Measurements from ENCODE around the gene VPS72. TPM values are rescaled to one million over a fixed set of nuclear protein-coding genes. Genes with fewer than 3 reads are reported as not detected.
A peak's percentile ranks its signal among the peaks of the same experiment; 100 is the strongest.

The VPS72 gene
- total RNA-seq, 1 donor from 2014 or later: 110 TPM

- Mint-ChIP-seq H3K9me3 (ENCODE audit: low read depth) (no peaks in the 10 kb centered on the region), H3K36me3 (ENCODE audit: insufficient read depth) (peaks cover 16% of the 10 kb centered on the region), H3K27me3 (no peaks in the 10 kb centered on the region), H3K4me1 (ENCODE audit: low read depth) (no peaks in the 10 kb centered on the region), H3K27ac (peak overlapping the region; percentile 65), H3K4me3 (ENCODE audit: low read depth) (no peak overlapping the region)
- no peak for DNase-seq (ENCODE audit: low spot score, unreplicated experiment)
- TF ChIP-seq, protein P1, sequence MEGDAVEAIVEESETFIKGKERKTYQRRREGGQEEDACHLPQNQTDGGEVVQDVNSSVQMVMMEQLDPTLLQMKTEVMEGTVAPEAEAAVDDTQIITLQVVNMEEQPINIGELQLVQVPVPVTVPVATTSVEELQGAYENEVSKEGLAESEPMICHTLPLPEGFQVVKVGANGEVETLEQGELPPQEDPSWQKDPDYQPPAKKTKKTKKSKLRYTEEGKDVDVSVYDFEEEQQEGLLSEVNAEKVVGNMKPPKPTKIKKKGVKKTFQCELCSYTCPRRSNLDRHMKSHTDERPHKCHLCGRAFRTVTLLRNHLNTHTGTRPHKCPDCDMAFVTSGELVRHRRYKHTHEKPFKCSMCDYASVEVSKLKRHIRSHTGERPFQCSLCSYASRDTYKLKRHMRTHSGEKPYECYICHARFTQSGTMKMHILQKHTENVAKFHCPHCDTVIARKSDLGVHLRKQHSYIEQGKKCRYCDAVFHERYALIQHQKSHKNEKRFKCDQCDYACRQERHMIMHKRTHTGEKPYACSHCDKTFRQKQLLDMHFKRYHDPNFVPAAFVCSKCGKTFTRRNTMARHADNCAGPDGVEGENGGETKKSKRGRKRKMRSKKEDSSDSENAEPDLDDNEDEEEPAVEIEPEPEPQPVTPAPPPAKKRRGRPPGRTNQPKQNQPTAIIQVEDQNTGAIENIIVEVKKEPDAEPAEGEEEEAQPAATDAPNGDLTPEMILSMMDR (IDR thresholded peaks at IDR 0.05; ENCODE audit: unreplicated experiment): no peak
These were observed 31.2 kb downstream of the VPS72 start for GRCh38 chr1:151158751-151159251.

GRCh38 chr1:151158326-151158725 is 31.7 kb downstream of the VPS72 start:
- Mint-ChIP-seq H3K4me3 (ENCODE audit: low read depth) (no peak overlapping the region), H3K36me3 (ENCODE audit: insufficient read depth) (peaks cover 16% of the 10 kb centered on the region), H3K4me1 (ENCODE audit: low read depth) (no peaks in the 10 kb centered on the region), H3K27me3 (no peaks in the 10 kb centered on the region), H3K27ac (no peak overlapping the region), H3K9me3 (ENCODE audit: low read depth) (no peaks in the 10 kb centered on the region)
- no peak for DNase-seq (ENCODE audit: low spot score, unreplicated experiment)
- TF ChIP-seq, protein P1 (IDR thresholded peaks at IDR 0.05; ENCODE audit: unreplicated experiment): no peak

DNA sequence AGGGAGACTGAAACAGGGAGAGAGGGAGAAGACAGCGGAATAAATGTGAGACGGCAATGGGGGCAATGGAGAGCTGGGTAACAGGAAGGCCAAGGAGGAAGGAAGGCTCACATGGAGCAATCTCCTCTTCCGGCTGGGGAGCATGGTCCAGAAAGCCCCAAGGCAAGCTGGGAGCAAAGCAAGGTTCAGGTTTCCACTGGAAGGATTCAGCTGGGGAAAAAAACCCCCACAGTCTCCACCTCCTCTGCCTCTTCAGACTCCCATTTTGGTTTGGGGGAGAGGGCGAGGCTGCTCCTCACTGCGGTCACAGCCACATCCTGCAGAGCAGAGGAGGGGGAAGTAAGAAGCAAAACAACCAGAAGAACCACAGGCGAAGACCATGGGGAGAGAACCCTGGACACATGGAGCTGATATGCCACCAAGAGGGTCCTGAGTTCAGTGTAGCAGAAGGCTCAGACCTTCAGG is 32.9 kb downstream of the VPS72 start:
- H3K36me3 Mint-ChIP-seq (ENCODE audit: insufficient read depth): peaks cover 16% of the 10 kb centered on the region
- H3K27me3 Mint-ChIP-seq: no peaks in the 10 kb centered on the region
- DNase-seq (ENCODE audit: low spot score, unreplicated experiment): no peak
- no peak overlapping the region for H3K4me3 Mint-ChIP-seq (ENCODE audit: low read depth)
- H3K4me1 Mint-ChIP-seq (ENCODE audit: low read depth): no peaks in the 10 kb centered on the region
- no peaks in the 10 kb centered on the region for H3K9me3 Mint-ChIP-seq (ENCODE audit: low read depth)
- TF ChIP-seq, protein P1 (IDR thresholded peaks at IDR 0.05; ENCODE audit: unreplicated experiment): no peak
- H3K27ac Mint-ChIP-seq: no peak overlapping the region

GRCh38 chr1:151156515-151156819 is 33.5 kb downstream of the VPS72 start, which contains the start of gene TNFAIP8L2:
Gene TNFAIP8L2 (plus strand): TSS chr1:151156649. CDS start chr1:151158698, 2,049 bp downstream.
- no peak for DNase-seq (ENCODE audit: low spot score, unreplicated experiment)

GRCh38 chr1:151147665-151148064 is 42.3 kb downstream of the VPS72 start:
- TF ChIP-seq, protein P1 (IDR thresholded peaks at IDR 0.05; ENCODE audit: unreplicated experiment): no peak
- Mint-ChIP-seq H3K4me1 (ENCODE audit: low read depth) (peaks cover 10% of the 10 kb centered on the region), H3K9me3 (ENCODE audit: low read depth) (no peaks in the 10 kb centered on the region), H3K36me3 (ENCODE audit: insufficient read depth) (peaks cover 2% of the 10 kb centered on the region), H3K27me3 (peaks cover 19% of the 10 kb centered on the region), H3K4me3 (ENCODE audit: low read depth) (peak overlapping the region; percentile 91), H3K27ac (no peak overlapping the region)
- DNase-seq (ENCODE audit: low spot score, unreplicated experiment): no peak

More at GRCh38 chr1:151156515-151156819, 33.5 kb downstream of the VPS72 start, which contains the start of gene TNFAIP8L2:
- no peaks in the 10 kb centered on the region for H3K27me3 Mint-ChIP-seq
- H3K27ac Mint-ChIP-seq: no peak within 1 kb of the TSS
- no peaks in the 10 kb centered on the region for H3K4me1 Mint-ChIP-seq (ENCODE audit: low read depth)
- no peak within 1 kb of the TSS for H3K4me3 Mint-ChIP-seq (ENCODE audit: low read depth)
- no peaks in the 10 kb centered on the region for H3K9me3 Mint-ChIP-seq (ENCODE audit: low read depth)
- H3K36me3 Mint-ChIP-seq (ENCODE audit: insufficient read depth): peaks cover 13% of the 10 kb centered on the region
- TF ChIP-seq, protein P1 (IDR thresholded peaks at IDR 0.05; ENCODE audit: unreplicated experiment): no peak
